GM23338 (cell line): ENCODE data around the gene COL21A1. TPM values are rescaled to one million over a fixed set of nuclear protein-coding genes. Genes with fewer than 3 reads are reported as not detected.

ENCODE experiments used
- ATAC-seq: fragments of 200-7000 bp; cut with Tn5 transposase; 3 replicates; pipeline ENCODE4 v1.9.1; 2020
- DNase-seq: peaks from one replicate; pipeline ENCODE4 v3.0.0-alpha.2; 2015; ENCODE audit warnings: low spot score
- H2AFZ ChIP-seq: fragments of 200-600 bp; sonication (generic); 2 replicates; pipeline ENCODE4 v1.8.0; 2016; ENCODE audit warnings: antibody characterized with exemption, mild to moderate bottlenecking, moderate library complexity
- H3F3A ChIP-seq: fragments of 200-600 bp; sonication (generic); replicated peaks from 2 replicates; pipeline ENCODE4 v1.8.0; 2017; ENCODE audit warnings: antibody characterized with exemption, mixed run types, low read depth
- H3K27ac ChIP-seq: fragments of 200-600 bp; sonication (generic); 2 replicates; pipeline ENCODE4 v1.6.1; 2016; ENCODE audit warnings: low read depth
- H3K27me3 ChIP-seq: fragments of 200-600 bp; sonication (generic); 2 replicates; pipeline ENCODE4 v1.8.0; 2016; ENCODE audit warnings: mild to moderate bottlenecking, mixed run types, moderate library complexity; ENCODE audit not compliant: insufficient read depth
- H3K36me3 ChIP-seq: fragments of 200-600 bp; sonication (generic); 2 replicates; pipeline ENCODE4 v1.8.0; 2016; ENCODE audit warnings: mild to moderate bottlenecking; ENCODE audit not compliant: insufficient read depth
- H3K4me1 ChIP-seq: fragments of 200-600 bp; sonication (generic); 2 replicates; pipeline ENCODE4 v1.8.0; 2016; ENCODE audit warnings: mild to moderate bottlenecking, moderate library complexity; ENCODE audit not compliant: insufficient read depth
- H3K4me2 ChIP-seq: fragments of 200-600 bp; sonication (generic); 2 replicates; pipeline ENCODE4 v1.7.1; 2017; ENCODE audit warnings: mixed run types
- H3K4me3 ChIP-seq: fragments of 200-600 bp; sonication (generic); 2 replicates; pipeline ENCODE4 v1.6.1; 2016; ENCODE audit warnings: mixed run types
- H3K79me2 ChIP-seq: fragments of 200-600 bp; sonication (generic); replicated peaks from 2 replicates; pipeline ENCODE4 v1.8.0; 2017; ENCODE audit warnings: mild to moderate bottlenecking; ENCODE audit not compliant: insufficient read depth
- H3K9me2 ChIP-seq: fragments of 200-600 bp; sonication (generic); 2 replicates; pipeline ENCODE4 v1.8.0; 2017; ENCODE audit not compliant: insufficient read depth
- H4K20me1 ChIP-seq: fragments of 200-600 bp; sonication (generic); replicated peaks from 2 replicates; pipeline ENCODE4 v1.8.0; 2017; ENCODE audit warnings: mild to moderate bottlenecking; ENCODE audit not compliant: insufficient read depth
- H3K27ac Mint-ChIP-seq: 2 replicates; pipeline ENCODE4 v1.8.0; 2020; ENCODE audit warnings: inconsistent platforms, mild to moderate bottlenecking, moderate library complexity, mixed read lengths
- H3K27me3 Mint-ChIP-seq: 3 replicates; pipeline ENCODE4 v1.8.0; 2022; ENCODE audit warnings: low read depth, mild to moderate bottlenecking, moderate library complexity, mixed read lengths, inconsistent platforms; ENCODE audit not compliant: insufficient read depth, poor library complexity
- H3K36me3 Mint-ChIP-seq: 3 replicates; pipeline ENCODE4 v1.8.0; 2021; ENCODE audit warnings: low read depth, mild to moderate bottlenecking, inconsistent platforms, moderate library complexity, mixed read lengths
- H3K4me1 Mint-ChIP-seq: 3 replicates; pipeline ENCODE4 v1.8.0; 2020; ENCODE audit warnings: mild to moderate bottlenecking, inconsistent platforms, mixed read lengths
- H3K4me3 Mint-ChIP-seq: 3 replicates; pipeline ENCODE4 v1.8.0; 2021; ENCODE audit warnings: moderate library complexity, mild to moderate bottlenecking, inconsistent platforms, mixed read lengths
- H3K9me3 Mint-ChIP-seq: 3 replicates; pipeline ENCODE4 v1.8.0; 2020; ENCODE audit warnings: moderate library complexity, mild to moderate bottlenecking, inconsistent platforms, mixed read lengths
- CREB1 ChIP-seq: fragments of 250-450 bp; sonication (Bioruptor Pico); IDR thresholded peaks from 2 replicates; pipeline ENCODE4 v1.5.0; 2020; ENCODE audit warnings: low read depth, mild to moderate bottlenecking, moderate library complexity
- EZH2 ChIP-seq: fragments of 200-600 bp; sonication (generic); IDR thresholded peaks from one replicate; pipeline ENCODE4 v1.8.0; 2017; ENCODE audit warnings: antibody characterized with exemption, mild to moderate bottlenecking, low read depth; ENCODE audit not compliant: unreplicated experiment
- EZH2phosphoT487 ChIP-seq: fragments of 200-600 bp; sonication (generic); IDR thresholded peaks from one replicate; pipeline ENCODE4 v1.8.1; 2018; ENCODE audit warnings: antibody characterized with exemption; ENCODE audit not compliant: unreplicated experiment
- JUNB ChIP-seq: IDR thresholded peaks from one replicate; pipeline ENCODE4 v1.6.1; 2016; ENCODE audit warnings: antibody characterized with exemption; ENCODE audit not compliant: unreplicated experiment
- NANOG ChIP-seq: IDR thresholded peaks from 2 replicates; pipeline ENCODE4 v1.6.1; 2016; ENCODE audit warnings: antibody characterized with exemption, borderline replicate concordance
- POLR2AphosphoS5 ChIP-seq: IDR thresholded peaks from 2 replicates; pipeline ENCODE4 v1.6.1; 2016; ENCODE audit warnings: antibody characterized with exemption, low read depth
- STAT1 ChIP-seq: IDR thresholded peaks from one replicate; pipeline ENCODE4 v1.6.1; 2016; ENCODE audit warnings: antibody characterized with exemption; ENCODE audit not compliant: unreplicated experiment
- ZNF114 ChIP-seq: fragments of 250-450 bp; sonication (Bioruptor Pico); IDR thresholded peaks from 2 replicates; pipeline ENCODE4 v1.5.0; 2020; ENCODE audit warnings: mild to moderate bottlenecking, moderate library complexity
- ZNF331 ChIP-seq: fragments of 250-450 bp; sonication (Bioruptor Pico); IDR thresholded peaks from 2 replicates; pipeline ENCODE4 v1.5.0; 2020; ENCODE audit warnings: low read depth, mild to moderate bottlenecking, moderate library complexity
- polyA plus RNA-seq: library from polyadenylated mRNA; unstranded; fragments of >200 nt; fragmentation: Nextera tagmentation; extraction: Ambion mirVana; gene quantifications from 2 replicates; pipeline ENCODE4 v1.2.1, GENCODE V29; 2016
- total RNA-seq: library from RNA; depleted of rRNA; stranded (reverse); fragments of >200 nt; shearing (Covaris generic); gene quantifications from 2 replicates; pipeline ENCODE4 v1.2.3, GENCODE V29; 2014
- TF ChIP-seq, protein P1 (sequence below), 2 experiments: fragments of 200-600 bp in 1 of 2; sonication (generic) in 1 of 2; conservative IDR thresholded peaks; 2 replicates each; pipeline versions ENCODE4 v1.5.1 to v1.6.1; 2016 to 2017; ENCODE audit warnings: antibody characterized with exemption in 2 of 2, low read depth in 2 of 2, mild to moderate bottlenecking in 2 of 2, moderate library complexity in 1 of 2
- TF ChIP-seq, protein P2 (sequence below): IDR thresholded peaks from 2 replicates; pipeline ENCODE4 v1.6.1; 2016; ENCODE audit warnings: antibody characterized with exemption
- TF ChIP-seq, protein P3 (sequence below): fragments of 250-450 bp; sonication (Bioruptor Pico); IDR thresholded peaks from 2 replicates; pipeline ENCODE4 v1.5.0; 2020; ENCODE audit warnings: mild to moderate bottlenecking, moderate library complexity
- TF ChIP-seq, protein P4 (sequence below): IDR thresholded peaks from one replicate; pipeline ENCODE4 v1.6.1; 2018; ENCODE audit warnings: antibody characterized with exemption; ENCODE audit not compliant: unreplicated experiment

Gene COL21A1
- total and polyA plus RNA-seq, 2 experiments from 2014 or later = 5.0 to 6.2 TPM

DNA sequence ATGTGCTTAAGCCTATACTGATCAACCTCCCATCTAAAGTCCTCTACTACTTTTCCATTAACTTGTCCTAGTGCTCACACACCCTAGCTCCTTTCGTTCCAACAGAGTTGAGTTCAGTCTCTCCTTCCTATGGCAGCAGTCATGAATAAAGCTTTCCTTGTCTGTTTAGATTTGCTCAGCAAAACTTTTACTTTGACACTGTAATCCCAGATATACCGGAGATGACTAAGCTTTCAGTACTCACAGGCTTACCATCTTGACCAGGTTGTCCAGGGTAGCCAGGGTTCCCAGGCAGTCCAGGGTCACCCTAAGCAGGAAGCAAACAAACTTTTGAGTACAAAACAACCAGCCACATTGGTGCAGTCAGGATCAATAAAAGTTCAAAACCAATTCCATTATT is 90.7 kb downstream of the COL21A1 start:
- Mint-ChIP-seq H3K36me3 (peaks cover 26% of the 10 kb centered on the region), H3K27me3 (no peaks in the 10 kb centered on the region), H3K9me3 (peaks cover 15% of the 10 kb centered on the region), H3K27ac (0 out of 2 replicates have a peak overlapping the region, but pooled peaks have one; percentile 3), H3K4me1 (peaks cover 9% of the 10 kb centered on the region; the same call in 2 of the 3 replicates), H3K4me3 (no peak overlapping the region)
- H3K27ac ChIP-seq = no peak overlapping the region
- H4K20me1 ChIP-seq = no peaks in the 10 kb centered on the region
- H3K27me3 ChIP-seq = no peaks in the 10 kb centered on the region
- H3K79me2 ChIP-seq = no peaks in the 10 kb centered on the region
- peaks cover 5% of the 10 kb centered on the region; the same call in 1 of the 2 replicates for H3K36me3 ChIP-seq
- H3K4me2 ChIP-seq = no peak overlapping the region
- no peak for ATAC-seq
- 0 out of 2 replicates have a peak, but pooled peaks cover 2% of the 10 kb centered on the region for H3K4me1 ChIP-seq
- H2AFZ ChIP-seq = no peak overlapping the region
- DNase-seq = no peak
- no peak overlapping the region for H3K4me3 ChIP-seq
- H3K9me2 ChIP-seq = no peaks in the 10 kb centered on the region; the same call in 1 of the 2 replicates
- no peaks in the 10 kb centered on the region for H3F3A ChIP-seq
- TF ChIP-seq ZNF331 = no peak
- TF ChIP-seq CREB1 (CRISPR knock-in tag) = no peak
- no peak for TF ChIP-seq STAT1
- no peak for TF ChIP-seq NANOG
- TF ChIP-seq, protein P1, sequence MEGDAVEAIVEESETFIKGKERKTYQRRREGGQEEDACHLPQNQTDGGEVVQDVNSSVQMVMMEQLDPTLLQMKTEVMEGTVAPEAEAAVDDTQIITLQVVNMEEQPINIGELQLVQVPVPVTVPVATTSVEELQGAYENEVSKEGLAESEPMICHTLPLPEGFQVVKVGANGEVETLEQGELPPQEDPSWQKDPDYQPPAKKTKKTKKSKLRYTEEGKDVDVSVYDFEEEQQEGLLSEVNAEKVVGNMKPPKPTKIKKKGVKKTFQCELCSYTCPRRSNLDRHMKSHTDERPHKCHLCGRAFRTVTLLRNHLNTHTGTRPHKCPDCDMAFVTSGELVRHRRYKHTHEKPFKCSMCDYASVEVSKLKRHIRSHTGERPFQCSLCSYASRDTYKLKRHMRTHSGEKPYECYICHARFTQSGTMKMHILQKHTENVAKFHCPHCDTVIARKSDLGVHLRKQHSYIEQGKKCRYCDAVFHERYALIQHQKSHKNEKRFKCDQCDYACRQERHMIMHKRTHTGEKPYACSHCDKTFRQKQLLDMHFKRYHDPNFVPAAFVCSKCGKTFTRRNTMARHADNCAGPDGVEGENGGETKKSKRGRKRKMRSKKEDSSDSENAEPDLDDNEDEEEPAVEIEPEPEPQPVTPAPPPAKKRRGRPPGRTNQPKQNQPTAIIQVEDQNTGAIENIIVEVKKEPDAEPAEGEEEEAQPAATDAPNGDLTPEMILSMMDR (conservative IDR thresholded peaks at IDR 0.05; ENCODE audit: low read depth in 2 of 2) = no peak
- TF ChIP-seq EZH2phosphoT487 = no peak
- no peak for TF ChIP-seq ZNF114 (CRISPR knock-in tag)
- TF ChIP-seq, protein P2, sequence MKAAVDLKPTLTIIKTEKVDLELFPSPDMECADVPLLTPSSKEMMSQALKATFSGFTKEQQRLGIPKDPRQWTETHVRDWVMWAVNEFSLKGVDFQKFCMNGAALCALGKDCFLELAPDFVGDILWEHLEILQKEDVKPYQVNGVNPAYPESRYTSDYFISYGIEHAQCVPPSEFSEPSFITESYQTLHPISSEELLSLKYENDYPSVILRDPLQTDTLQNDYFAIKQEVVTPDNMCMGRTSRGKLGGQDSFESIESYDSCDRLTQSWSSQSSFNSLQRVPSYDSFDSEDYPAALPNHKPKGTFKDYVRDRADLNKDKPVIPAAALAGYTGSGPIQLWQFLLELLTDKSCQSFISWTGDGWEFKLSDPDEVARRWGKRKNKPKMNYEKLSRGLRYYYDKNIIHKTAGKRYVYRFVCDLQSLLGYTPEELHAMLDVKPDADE = no peak
- no peak for TF ChIP-seq JUNB
- no peak for TF ChIP-seq EZH2
- TF ChIP-seq POLR2AphosphoS5 = no peak
- TF ChIP-seq, protein P3, sequence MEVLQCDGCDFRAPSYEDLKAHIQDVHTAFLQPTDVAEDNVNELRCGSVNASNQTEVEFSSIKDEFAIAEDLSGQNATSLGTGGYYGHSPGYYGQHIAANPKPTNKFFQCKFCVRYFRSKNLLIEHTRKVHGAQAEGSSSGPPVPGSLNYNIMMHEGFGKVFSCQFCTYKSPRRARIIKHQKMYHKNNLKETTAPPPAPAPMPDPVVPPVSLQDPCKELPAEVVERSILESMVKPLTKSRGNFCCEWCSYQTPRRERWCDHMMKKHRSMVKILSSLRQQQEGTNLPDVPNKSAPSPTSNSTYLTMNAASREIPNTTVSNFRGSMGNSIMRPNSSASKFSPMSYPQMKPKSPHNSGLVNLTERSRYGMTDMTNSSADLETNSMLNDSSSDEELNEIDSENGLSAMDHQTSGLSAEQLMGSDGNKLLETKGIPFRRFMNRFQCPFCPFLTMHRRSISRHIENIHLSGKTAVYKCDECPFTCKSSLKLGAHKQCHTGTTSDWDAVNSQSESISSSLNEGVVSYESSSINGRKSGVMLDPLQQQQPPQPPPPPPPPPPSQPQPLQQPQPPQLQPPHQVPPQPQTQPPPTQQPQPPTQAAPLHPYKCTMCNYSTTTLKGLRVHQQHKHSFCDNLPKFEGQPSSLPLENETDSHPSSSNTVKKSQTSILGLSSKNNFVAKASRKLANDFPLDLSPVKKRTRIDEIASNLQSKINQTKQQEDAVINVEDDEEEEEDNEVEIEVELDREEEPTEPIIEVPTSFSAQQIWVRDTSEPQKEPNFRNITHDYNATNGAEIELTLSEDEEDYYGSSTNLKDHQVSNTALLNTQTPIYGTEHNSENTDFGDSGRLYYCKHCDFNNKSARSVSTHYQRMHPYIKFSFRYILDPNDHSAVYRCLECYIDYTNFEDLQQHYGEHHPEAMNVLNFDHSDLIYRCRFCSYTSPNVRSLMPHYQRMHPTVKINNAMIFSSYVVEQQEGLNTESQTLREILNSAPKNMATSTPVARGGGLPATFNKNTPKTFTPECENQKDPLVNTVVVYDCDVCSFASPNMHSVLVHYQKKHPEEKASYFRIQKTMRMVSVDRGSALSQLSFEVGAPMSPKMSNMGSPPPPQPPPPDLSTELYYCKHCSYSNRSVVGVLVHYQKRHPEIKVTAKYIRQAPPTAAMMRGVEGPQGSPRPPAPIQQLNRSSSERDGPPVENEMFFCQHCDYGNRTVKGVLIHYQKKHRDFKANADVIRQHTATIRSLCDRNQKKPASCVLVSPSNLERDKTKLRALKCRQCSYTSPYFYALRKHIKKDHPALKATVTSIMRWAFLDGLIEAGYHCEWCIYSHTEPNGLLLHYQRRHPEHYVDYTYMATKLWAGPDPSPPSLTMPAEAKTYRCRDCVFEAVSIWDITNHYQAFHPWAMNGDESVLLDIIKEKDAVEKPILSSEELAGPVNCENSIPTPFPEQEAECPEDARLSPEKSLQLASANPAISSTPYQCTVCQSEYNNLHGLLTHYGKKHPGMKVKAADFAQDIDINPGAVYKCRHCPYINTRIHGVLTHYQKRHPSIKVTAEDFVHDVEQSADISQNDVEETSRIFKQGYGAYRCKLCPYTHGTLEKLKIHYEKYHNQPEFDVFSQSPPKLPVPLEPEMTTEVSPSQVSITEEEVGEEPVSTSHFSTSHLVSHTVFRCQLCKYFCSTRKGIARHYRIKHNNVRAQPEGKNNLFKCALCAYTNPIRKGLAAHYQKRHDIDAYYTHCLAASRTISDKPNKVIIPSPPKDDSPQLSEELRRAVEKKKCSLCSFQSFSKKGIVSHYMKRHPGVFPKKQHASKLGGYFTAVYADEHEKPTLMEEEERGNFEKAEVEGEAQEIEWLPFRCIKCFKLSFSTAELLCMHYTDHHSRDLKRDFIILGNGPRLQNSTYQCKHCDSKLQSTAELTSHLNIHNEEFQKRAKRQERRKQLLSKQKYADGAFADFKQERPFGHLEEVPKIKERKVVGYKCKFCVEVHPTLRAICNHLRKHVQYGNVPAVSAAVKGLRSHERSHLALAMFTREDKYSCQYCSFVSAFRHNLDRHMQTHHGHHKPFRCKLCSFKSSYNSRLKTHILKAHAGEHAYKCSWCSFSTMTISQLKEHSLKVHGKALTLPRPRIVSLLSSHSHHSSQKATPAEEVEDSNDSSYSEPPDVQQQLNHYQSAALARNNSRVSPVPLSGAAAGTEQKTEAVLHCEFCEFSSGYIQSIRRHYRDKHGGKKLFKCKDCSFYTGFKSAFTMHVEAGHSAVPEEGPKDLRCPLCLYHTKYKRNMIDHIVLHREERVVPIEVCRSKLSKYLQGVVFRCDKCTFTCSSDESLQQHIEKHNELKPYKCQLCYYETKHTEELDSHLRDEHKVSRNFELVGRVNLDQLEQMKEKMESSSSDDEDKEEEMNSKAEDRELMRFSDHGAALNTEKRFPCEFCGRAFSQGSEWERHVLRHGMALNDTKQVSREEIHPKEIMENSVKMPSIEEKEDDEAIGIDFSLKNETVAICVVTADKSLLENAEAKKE (CRISPR knock-in tag) = no peak
- TF ChIP-seq, protein P4, sequence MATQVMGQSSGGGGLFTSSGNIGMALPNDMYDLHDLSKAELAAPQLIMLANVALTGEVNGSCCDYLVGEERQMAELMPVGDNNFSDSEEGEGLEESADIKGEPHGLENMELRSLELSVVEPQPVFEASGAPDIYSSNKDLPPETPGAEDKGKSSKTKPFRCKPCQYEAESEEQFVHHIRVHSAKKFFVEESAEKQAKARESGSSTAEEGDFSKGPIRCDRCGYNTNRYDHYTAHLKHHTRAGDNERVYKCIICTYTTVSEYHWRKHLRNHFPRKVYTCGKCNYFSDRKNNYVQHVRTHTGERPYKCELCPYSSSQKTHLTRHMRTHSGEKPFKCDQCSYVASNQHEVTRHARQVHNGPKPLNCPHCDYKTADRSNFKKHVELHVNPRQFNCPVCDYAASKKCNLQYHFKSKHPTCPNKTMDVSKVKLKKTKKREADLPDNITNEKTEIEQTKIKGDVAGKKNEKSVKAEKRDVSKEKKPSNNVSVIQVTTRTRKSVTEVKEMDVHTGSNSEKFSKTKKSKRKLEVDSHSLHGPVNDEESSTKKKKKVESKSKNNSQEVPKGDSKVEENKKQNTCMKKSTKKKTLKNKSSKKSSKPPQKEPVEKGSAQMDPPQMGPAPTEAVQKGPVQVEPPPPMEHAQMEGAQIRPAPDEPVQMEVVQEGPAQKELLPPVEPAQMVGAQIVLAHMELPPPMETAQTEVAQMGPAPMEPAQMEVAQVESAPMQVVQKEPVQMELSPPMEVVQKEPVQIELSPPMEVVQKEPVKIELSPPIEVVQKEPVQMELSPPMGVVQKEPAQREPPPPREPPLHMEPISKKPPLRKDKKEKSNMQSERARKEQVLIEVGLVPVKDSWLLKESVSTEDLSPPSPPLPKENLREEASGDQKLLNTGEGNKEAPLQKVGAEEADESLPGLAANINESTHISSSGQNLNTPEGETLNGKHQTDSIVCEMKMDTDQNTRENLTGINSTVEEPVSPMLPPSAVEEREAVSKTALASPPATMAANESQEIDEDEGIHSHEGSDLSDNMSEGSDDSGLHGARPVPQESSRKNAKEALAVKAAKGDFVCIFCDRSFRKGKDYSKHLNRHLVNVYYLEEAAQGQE = no peak
